ENCODE measurements around the gene GALNTL6. TPM values are rescaled to one million over a fixed set of nuclear protein-coding genes. Genes with fewer than 3 reads are reported as not detected.
"Not testable (repeated sequence)": the region's sequence is repeated elsewhere in the genome, so short reads cannot be mapped to it uniquely, and the experiment has no call there.

Gene GALNTL6
- total and polyA plus RNA-seq, 3 donors from 2014 or later, result 2.9 to 6.2 (median 4.9) TPM

DNA sequence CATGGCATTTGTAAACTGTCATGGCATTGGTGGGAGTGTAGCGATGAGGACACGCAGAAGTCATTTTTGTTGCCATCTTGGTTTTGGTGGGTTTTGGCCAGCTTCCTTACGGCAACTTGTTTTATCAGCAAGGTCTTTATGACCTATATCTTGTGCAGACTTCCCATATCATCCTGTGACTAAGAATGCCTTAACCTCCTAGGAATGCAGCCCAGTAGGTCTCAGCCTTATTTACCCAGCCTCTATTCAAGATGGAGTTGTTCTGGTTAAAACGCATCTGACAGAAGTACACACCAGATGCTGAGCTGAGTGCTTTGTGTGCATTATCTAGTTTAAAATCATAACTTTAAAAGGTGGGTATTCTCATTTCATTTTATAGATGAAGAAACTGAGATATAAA lies 1086.7 kb downstream of the GALNTL6 start:
- Histone ChIP-seq H3K27me3 (no peaks in the 10 kb centered on the region), H3K4me1 (no peaks in the 10 kb centered on the region), H3K4me3 (no peak overlapping the region), H3K27ac (no peak overlapping the region), H3K36me3 (ENCODE audit: low read depth, missing control alignments) (no peaks in the 10 kb centered on the region), H3K9me3 (no peaks in the 10 kb centered on the region)
- TF ChIP-seq POLR2A (IDR thresholded peaks at IDR 0.05), result no peak
- TF ChIP-seq, protein P1, sequence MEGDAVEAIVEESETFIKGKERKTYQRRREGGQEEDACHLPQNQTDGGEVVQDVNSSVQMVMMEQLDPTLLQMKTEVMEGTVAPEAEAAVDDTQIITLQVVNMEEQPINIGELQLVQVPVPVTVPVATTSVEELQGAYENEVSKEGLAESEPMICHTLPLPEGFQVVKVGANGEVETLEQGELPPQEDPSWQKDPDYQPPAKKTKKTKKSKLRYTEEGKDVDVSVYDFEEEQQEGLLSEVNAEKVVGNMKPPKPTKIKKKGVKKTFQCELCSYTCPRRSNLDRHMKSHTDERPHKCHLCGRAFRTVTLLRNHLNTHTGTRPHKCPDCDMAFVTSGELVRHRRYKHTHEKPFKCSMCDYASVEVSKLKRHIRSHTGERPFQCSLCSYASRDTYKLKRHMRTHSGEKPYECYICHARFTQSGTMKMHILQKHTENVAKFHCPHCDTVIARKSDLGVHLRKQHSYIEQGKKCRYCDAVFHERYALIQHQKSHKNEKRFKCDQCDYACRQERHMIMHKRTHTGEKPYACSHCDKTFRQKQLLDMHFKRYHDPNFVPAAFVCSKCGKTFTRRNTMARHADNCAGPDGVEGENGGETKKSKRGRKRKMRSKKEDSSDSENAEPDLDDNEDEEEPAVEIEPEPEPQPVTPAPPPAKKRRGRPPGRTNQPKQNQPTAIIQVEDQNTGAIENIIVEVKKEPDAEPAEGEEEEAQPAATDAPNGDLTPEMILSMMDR (IDR thresholded peaks at IDR 0.05), result no peak
- intact Hi-C loops (cut with DNase I; ENCODE audit: low total_unique reads), result no loop called here
- no peak for DNase-seq
- 91 to 98% methylated on average over 4 of the region's 4 CpGs for WGBS, 2 donors

GRCh38 chr4:172900900-172901299 lies 1087.7 kb downstream of the GALNTL6 start:
- Histone ChIP-seq H3K27ac (no peak overlapping the region), H3K36me3 (ENCODE audit: low read depth, missing control alignments) (no peaks in the 10 kb centered on the region), H3K4me3 (no peak overlapping the region), H3K9me3 (no peaks in the 10 kb centered on the region), H3K4me1 (no peaks in the 10 kb centered on the region), H3K27me3 (no peaks in the 10 kb centered on the region)
- 43 to 59% methylated on average over 4 of the region's 4 CpGs for WGBS, 2 donors
- no peak for DNase-seq
- TF ChIP-seq POLR2A (IDR thresholded peaks at IDR 0.05), result no peak
- TF ChIP-seq, protein P1 (IDR thresholded peaks at IDR 0.05), result no peak
- intact Hi-C loops (cut with DNase I; ENCODE audit: low total_unique reads), result no loop called here

DNA sequence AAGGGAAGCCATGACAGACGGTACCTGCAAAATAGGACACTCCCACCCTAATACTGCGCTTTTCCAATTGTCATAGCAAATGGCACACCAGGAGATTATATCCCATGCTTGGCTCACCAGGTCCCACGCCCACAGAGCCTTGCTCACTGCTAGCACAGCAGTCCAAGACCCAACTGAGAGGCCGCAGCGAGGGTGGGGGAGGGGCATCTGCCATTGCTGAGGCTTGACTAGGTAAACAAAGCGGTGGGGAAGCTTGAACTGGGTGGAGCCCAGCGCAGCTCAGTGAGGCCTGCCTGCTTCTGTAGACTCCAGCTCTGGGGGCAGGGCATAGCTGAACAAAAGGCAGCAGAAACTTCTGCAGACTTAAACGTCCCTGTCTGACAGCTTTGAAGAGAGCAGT lies 1099.3 kb downstream of the GALNTL6 start:
- H3K27me3 ChIP-seq; H3K9me3 ChIP-seq; H3K27ac ChIP-seq; intact Hi-C loops (cut with DNase I; ENCODE audit: low total_unique reads); H3K36me3 ChIP-seq (ENCODE audit: low read depth, missing control alignments); H3K4me3 ChIP-seq; DNase-seq; H3K4me1 ChIP-seq: not testable (repeated sequence)
- WGBS, 2 donors, result 87 to 94% methylated on average over 7 to 8 of the region's 8 CpGs

- H3K4me3 ChIP-seq; H3K9me3 ChIP-seq; H3K36me3 ChIP-seq (ENCODE audit: low read depth, missing control alignments); H3K27ac ChIP-seq; intact Hi-C loops (cut with DNase I; ENCODE audit: low total_unique reads); H3K27me3 ChIP-seq; DNase-seq; H3K4me1 ChIP-seq: not testable (repeated sequence)
- 95% methylated on average over 3 of the region's 3 CpGs for WGBS, 2 donors
These were observed 1104.2 kb downstream of the GALNTL6 start for GRCh38 chr4:172917403-172917802.

DNA sequence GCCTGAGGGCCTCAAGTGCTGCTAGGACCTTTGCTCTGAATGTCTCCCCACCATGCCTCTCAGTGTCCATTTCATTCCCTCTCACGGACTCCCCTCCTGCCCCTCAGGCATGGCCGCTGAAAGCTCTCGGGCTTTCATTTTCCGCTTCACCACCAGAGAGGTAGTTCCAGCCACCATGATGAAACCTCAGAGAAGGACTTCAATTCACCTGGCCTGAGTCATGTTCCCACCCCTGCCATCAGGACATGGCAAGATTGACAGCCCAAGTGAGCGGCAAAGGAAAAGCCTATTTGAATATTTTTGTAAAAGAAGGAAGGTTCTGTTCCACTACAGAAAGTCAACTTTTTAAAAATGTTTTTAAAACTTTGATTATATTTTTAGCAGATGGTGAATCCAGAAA lies 1106.1 kb downstream of the GALNTL6 start:
- Histone ChIP-seq H3K4me3 (no peak overlapping the region), H3K9me3 (no peaks in the 10 kb centered on the region), H3K36me3 (ENCODE audit: low read depth, missing control alignments) (no peaks in the 10 kb centered on the region), H3K4me1 (no peaks in the 10 kb centered on the region), H3K27me3 (no peaks in the 10 kb centered on the region), H3K27ac (no peak overlapping the region)
- intact Hi-C loops (cut with DNase I; ENCODE audit: low total_unique reads), result no loop called here
- no peak for DNase-seq
- WGBS, 2 donors, result 78 to 82% methylated on average over 5 of the region's 5 CpGs
- TF ChIP-seq, protein P1 (IDR thresholded peaks at IDR 0.05), result no peak
- TF ChIP-seq POLR2A (IDR thresholded peaks at IDR 0.05), result no peak

DNA sequence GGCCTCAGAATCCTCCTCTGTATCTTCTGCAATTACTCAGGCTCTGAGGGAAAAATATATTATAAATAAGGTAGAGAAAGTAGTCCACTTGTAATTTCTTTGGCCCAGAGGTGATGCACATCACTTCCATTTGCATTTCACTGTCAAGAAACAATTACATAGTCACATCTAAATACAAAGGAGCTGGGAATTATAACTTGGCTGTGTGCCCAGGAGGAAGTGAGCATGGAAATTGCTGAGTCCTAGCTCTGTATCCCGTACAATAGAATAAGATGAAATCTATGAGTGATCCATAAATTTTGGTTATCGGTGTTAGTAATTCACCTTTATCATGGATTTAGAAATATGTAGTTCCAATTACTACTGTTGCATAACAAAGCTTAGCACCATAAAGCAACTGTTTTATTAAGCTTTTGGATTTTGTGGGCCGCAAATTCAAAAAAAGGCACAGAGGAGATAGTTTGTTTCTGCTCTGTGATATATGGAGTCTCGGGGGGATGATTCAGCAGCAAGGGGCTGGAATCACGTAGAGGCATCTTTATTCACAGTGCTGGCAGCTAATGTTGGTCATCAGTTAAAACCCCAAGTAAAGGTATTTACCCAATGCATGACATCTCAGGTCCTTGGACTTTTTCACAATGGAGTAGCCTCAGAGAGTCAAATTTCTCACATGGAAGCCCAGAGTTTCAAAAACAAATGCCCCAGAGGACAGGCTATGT lies 1114.1 kb downstream of the GALNTL6 start:
- Histone ChIP-seq H3K27ac (no peak overlapping the region), H3K4me1 (no peaks in the 10 kb centered on the region), H3K4me3 (no peak overlapping the region), H3K9me3 (no peaks in the 10 kb centered on the region), H3K36me3 (ENCODE audit: low read depth, missing control alignments) (no peaks in the 10 kb centered on the region), H3K27me3 (no peaks in the 10 kb centered on the region)
- WGBS, 2 donors, result 80 to 81% methylated on average over 5 of the region's 5 CpGs
- no peak for TF ChIP-seq POLR2A (IDR thresholded peaks at IDR 0.05)
- TF ChIP-seq, protein P1 (IDR thresholded peaks at IDR 0.05), result no peak
- DNase-seq, result no peak
- intact Hi-C loops (cut with DNase I; ENCODE audit: low total_unique reads), result no loop called here

All from testis (tissue), 3 donors.